Motor neuron (in vitro differentiated cells): Measurements from ENCODE around the gene NACC2. TPM values are rescaled to one million over a fixed set of nuclear protein-coding genes. Genes with fewer than 3 reads are reported as not detected.

ENCODE experiments used
- ATAC-seq, 8 experiments: fragments of 200-7000 bp; cut with Tn5 transposase; replicated peaks in 6 of 8; 2 replicates each; pipeline ENCODE4 v1.8.0; 2021; ENCODE audit warnings: mild to moderate bottlenecking in 8 of 8, moderate library complexity in 8 of 8
- H3K27ac ChIP-seq, 2 donors: fragments of 250-450 bp; sonication (Bioruptor Pico); 2 replicates each; pipeline ENCODE4 v1.9.0; 2021; ENCODE audit warnings: antibody characterized with exemption in 2 of 2, mild to moderate bottlenecking in 2 of 2, moderate library complexity in 1 of 2
- H3K4me1 ChIP-seq, 2 donors: fragments of 250-450 bp; sonication (Bioruptor Pico); replicated peaks in 1 of 2; 2 replicates each; pipeline ENCODE4 v1.6.1; 2021; ENCODE audit warnings: antibody characterized with exemption in 2 of 2, mild to moderate bottlenecking in 2 of 2, moderate library complexity in 1 of 2
- H3K4me3 ChIP-seq, 5 donors: fragments of 250-450 bp; sonication (Bioruptor Pico); 2 replicates each; pipeline ENCODE4 v1.9.0; 2021; ENCODE audit warnings: antibody characterized with exemption in 5 of 5, mild to moderate bottlenecking in 5 of 5, moderate library complexity in 4 of 5
- WGBS, 10 experiments: fragments of 450-650 bp; shearing (Covaris generic); methylation state at CpG; one replicate each; pipeline ENCODE4 v1.0.0; 2022; 5-methylcytosine and 5-hydroxymethylcytosine counted together
- in situ Hi-C, 9 experiments: fragments of 400-800 bp; cut with MboI; loops; one replicate each; pipeline ENCODE4 v1.15.0; 2021; ENCODE audit warnings: low sequenced_read_pairs in 9 of 9, low pct_unique_long_range_greater_than_20kb in 2 of 9; ENCODE audit not compliant: unreplicated experiment in 9 of 9
- total RNA-seq, 8 experiments: library from RNA; unstranded; fragments of 300-600 nt; gene quantifications; 2 replicates each; pipeline versions ENCODE4 v1.2.3 to v1.2.4, GENCODE V29; 2022

NACC2 gene
- total RNA-seq, 8 experiments from 2014 or later: 3.8 to 43.0 (median 16.7) TPM

DNA sequence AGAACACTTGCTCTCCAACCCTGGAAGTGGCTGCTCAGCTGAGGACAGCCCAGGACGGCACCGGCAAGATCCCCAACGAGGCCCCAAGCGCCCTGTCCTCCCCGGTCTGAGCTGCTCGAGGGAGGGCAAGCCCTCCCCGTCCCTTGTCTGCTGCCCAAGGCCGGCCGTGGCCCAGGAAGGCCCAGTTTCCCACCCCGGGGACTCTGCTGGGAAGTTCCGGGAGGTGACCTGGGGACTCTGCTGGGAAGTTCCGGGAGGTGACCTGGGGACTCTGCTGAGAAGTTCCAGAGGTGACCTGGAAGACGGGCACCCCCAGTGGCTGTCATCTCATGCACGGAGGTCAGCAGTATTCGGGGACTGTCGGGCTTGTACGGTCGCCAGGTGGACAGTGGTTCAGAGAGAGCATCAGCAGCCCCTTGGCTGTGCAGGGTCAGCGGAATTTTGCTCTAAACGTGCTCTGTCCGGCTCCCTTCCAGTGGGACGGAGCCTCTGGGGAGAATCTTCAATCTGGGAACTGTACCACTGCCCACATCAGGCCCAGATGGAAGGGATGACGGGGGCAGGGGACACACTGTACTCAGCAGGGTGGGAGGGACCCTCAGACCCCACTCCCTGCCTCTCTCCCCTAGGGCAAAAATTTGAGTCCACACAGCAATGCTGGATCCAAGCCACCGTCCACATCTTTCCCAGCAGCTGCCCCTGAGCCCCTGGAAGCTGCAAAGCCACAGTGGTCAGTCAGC is 7.2 kb downstream of the NACC2 start:
- in situ Hi-C loops: loop anchor here in 1 of 9 experiments (25.0 kb wide), 1 partner anchor 101 kb away; no protein-coding TSS in a partner anchor
- Histone ChIP-seq H3K27ac (no peak overlapping the region), H3K4me3 (no peak overlapping the region), H3K4me1 (peaks cover 30 to 41% of the 10 kb centered on the region in 2 donors)
- peak in 1 of 8 experiments; percentile 13 for ATAC-seq
- 76 to 84% methylated on average over 9 to 10 of the region's 24 CpGs; no CpG with 5 or more reads in 8 of the 10 experiments for WGBS, 10 experiments

DNA sequence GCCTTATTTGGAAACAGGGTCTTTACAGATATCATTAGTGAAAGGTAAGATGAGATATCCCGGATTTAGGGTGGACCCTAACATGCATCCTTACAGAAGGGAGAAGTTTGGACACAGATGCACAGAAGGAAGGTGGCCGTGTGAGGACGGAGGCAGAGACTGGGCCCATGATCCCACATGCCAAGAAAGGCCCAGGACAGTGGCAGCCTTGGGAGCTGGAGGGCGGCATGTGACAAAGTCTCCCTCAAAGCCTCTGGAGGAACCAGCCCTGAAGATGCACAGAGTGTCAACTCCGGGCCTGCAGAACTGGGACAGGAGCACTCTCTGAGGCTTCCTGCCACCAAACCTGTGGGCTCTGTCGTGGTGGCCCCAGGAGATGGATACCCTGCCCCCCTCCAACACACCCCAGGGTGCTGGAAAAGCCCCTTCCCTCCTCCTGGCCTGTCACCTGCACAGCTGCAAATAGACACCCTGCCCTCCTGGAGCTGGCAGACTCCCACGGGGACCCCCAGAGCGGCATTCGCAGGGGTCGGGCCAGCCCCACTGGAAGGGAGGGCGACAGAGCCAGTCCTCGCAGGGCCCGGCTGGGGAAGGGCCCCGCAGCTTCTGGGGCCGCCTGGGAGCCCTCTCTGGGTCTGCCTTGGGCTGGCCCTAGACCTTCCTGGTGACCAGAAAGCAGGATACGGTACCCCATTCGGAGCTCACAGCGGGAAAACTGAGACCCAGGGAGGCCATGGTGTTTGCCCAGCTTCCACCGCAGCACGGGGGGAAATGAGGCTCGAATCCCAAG is 7.9 kb downstream of the NACC2 start:
- WGBS, 10 experiments: 60 to 100% (median 84%) methylated on average over 1 to 9 of the region's 21 CpGs; no CpG with 5 or more reads in 3 of the 10 experiments
- Histone ChIP-seq H3K4me3 (no peak overlapping the region), H3K4me1 (peaks cover 34 to 40% of the 10 kb centered on the region in 2 donors), H3K27ac (no peak overlapping the region)
- in situ Hi-C loops: loop anchor here in 1 of 9 experiments (25.0 kb wide), 1 partner anchor 100 kb away; no protein-coding TSS in a partner anchor
- no peak for ATAC-seq

DNA sequence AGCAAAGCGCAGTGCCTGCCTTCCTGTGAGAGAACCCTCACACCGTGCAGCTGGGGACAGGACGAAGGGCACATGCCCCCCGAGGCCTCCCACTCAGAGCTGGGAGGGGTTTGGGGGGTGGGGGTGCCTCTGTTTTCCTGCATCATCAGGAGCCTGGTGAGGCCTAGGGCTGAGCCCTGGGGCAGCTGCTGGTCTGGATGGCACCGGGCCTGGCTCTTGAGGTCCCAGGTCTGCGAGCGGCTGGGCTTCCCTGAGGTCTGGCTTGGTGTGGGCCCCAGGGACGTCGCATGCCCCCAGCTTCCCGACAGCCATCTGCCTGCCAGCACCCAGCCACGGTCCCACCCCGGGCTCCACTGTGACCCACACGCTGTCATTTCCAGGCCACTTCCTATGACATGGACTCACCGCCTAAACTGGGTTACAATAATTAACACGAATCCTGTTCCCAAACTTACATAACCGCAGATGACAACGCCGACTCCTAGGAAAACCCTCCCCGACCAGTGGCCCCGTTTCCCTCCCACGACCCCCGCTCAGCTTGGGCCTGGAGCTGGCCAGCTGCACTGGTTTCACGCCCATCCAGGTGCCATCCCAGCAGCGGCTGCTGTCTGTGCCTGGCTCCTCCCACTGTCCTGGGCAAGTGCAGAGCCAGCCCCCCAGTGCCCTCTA is 8.7 kb downstream of the NACC2 start:
- peaks cover 35 to 40% of the 10 kb centered on the region in 2 donors for H3K4me1 ChIP-seq
- in situ Hi-C loops: loop anchor here in 1 of 9 experiments (25.0 kb wide), 1 partner anchor 99 kb away; no protein-coding TSS in a partner anchor
- H3K27ac ChIP-seq: no peak overlapping the region
- H3K4me3 ChIP-seq: no peak overlapping the region
- WGBS, 10 experiments: 60 to 100% (median 82%) methylated on average over 1 to 3 of the region's 24 CpGs; no CpG with 5 or more reads in 7 of the 10 experiments
- ATAC-seq: no peak

DNA sequence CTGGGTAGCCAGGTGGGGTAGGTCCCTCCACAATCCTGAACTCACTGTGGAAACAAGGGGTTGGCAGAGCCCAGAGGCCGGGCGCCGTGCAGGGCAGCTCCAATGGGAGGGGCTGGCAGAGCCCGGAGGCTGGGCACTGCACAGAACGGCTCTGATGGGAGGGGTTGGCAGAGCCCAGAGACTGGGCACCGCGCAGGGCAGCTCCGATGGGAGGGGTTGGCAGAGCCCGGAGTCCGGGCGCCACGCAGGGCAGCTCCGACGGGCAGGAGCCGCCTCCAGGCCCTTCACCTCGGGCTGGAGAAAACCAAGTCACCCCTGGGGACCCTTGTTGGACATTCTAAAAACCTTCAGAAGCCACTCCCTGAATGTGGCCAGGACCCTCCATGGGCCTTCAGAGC is 9.3 kb downstream of the NACC2 start:
- Histone ChIP-seq H3K4me3 (no peak overlapping the region), H3K27ac (no peak overlapping the region), H3K4me1 (peaks cover 30 to 44% of the 10 kb centered on the region in 2 donors)
- 44 to 100% (median 90%) methylated on average over 2 to 8 of the region's 16 CpGs; no CpG with 5 or more reads in 7 of the 10 experiments for WGBS, 10 experiments
- in situ Hi-C loops: loop anchor here in 1 of 9 experiments (25.0 kb wide), 1 partner anchor 99 kb away; no protein-coding TSS in a partner anchor
- no peak for ATAC-seq

DNA sequence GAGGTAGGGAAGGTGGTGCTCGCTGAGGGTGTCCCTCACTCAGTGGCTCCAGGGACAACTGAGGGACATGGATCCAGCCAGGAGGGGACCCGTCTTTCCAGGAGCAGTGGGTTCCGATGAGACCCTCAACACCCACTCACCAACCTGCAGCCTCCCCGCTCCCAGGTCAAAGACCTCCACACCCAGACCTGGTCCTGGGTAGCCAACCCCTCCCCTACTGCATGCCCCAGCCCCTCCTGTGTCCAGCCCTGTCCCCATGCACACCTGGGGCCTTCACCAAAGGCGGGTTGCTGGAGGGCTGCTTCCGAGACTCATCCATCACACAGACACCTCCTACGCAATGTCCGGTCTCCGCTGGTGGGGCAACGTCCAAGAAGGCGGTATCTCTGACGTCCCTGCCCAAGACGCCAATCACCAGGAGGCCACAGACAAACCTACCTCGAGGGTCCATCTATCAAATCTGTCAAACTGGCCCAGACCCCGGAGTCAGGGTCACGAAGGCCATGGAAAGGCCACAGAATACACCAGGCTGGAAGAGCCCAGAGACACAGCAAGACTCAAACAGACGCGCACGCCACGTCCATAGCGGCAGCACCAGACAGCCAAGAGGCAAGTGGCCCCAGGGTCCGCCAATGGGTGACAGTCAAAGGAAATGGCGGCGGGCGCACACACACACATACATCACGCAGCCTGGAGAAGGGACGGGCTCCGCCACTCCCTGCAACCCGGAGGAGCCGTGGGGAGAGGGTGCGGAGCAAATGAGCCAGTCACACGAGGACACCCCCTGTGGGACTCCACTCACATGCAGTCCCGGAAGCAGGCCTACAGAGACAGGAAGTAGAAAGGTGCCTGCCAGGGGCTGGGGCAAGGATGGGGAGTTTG is 10.8 kb downstream of the NACC2 start:
- no peak overlapping the region for H3K27ac ChIP-seq
- no peak overlapping the region for H3K4me3 ChIP-seq
- WGBS, 10 experiments: 77 to 100% (median 83%) methylated on average over 1 to 7 of the region's 33 CpGs; no CpG with 5 or more reads in 4 of the 10 experiments
- in situ Hi-C loops: loop anchor here in 1 of 9 experiments (25.0 kb wide), 1 partner anchor 97 kb away; no protein-coding TSS in a partner anchor
- peaks cover 24 to 36% of the 10 kb centered on the region in 2 donors for H3K4me1 ChIP-seq
- ATAC-seq: no peak

DNA sequence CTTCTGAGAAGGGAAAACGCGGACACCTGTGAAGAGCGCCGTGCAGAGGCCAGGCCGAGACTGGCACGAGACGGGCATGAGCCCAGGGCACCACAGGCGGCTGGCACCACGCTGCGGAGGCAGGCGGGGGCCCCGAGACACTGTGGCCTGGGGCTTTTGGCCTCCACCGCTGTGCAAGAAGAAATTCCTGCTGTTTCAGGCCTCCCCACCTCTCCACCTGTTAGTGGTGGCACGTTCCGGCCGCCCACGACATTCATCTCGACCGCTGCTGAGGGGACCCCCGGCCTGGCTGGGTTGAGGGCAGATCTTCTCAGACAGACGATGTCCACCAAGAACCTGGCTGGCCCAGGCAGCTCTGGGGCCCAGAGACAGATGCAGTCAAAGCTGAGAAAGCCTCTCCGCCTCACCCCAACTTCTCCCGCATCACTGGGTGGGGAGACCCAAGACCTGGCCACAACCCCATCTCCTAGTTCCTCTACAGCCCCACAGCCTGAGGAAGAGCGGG is 11.5 kb downstream of the NACC2 start:
- no peak for ATAC-seq
- Histone ChIP-seq H3K4me3 (no peak overlapping the region), H3K27ac (no peak overlapping the region), H3K4me1 (peaks cover 17 to 32% of the 10 kb centered on the region in 2 donors)
- in situ Hi-C loops: loop anchor here in 1 of 9 experiments (25.0 kb wide), 1 partner anchor 96 kb away; no protein-coding TSS in a partner anchor
- WGBS, 10 experiments: 93 to 100% (median 100%) methylated on average over 1 to 3 of the region's 24 CpGs; no CpG with 5 or more reads in 7 of the 10 experiments

DNA sequence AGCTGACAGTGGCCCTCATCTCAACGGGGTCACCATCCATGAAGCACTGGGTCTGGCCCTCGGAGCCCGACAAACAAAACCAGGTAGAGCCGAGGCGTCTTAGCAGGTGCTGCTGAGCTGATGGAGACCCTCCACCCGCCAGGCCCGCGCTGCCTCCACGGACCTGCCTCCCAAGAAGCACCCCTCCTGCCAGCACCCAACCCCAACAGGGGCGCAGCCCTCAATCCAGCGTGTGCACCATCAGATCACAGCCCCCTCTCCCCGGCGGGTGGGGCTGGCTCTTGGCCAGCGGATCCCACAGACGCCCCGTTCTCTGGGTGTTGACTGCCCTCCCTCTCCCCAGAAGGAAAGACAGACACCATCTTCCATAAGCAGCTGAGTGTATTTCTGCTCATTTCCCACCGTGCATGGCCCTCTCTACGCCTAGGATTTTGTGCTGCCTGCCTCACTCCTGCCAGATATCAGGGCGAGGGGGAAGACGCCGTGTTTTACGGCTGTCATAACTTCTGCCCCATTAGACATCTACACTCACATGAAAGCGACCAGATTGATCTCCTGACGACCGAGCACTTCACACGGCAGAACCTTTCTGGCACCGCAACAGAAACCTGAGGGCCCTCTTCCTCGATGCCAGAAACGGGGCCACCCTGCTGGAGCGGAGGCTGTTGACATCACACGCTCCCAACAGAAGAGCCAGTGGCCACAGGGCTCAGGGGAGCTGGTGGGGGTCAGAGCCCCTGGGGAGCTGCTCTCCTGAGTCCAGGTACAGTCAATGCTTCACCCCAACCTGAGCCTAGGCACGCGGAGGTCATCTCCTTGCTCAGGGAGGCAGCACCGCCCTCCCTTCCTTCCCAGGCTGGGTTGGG is 12.4 kb downstream of the NACC2 start:
- H3K4me1 ChIP-seq: peaks cover 8 to 25% of the 10 kb centered on the region in 2 donors
- H3K4me3 ChIP-seq: no peak overlapping the region
- ATAC-seq: peak in 1 of 8 experiments; percentile 18
- WGBS, 10 experiments: 0 to 100% (median 87%) methylated on average over 1 to 7 of the region's 34 CpGs; no CpG with 5 or more reads in 5 of the 10 experiments
- no peak overlapping the region for H3K27ac ChIP-seq
- in situ Hi-C loops: loop anchor here in 1 of 9 experiments (25.0 kb wide), 1 partner anchor 95 kb away; no protein-coding TSS in a partner anchor

DNA sequence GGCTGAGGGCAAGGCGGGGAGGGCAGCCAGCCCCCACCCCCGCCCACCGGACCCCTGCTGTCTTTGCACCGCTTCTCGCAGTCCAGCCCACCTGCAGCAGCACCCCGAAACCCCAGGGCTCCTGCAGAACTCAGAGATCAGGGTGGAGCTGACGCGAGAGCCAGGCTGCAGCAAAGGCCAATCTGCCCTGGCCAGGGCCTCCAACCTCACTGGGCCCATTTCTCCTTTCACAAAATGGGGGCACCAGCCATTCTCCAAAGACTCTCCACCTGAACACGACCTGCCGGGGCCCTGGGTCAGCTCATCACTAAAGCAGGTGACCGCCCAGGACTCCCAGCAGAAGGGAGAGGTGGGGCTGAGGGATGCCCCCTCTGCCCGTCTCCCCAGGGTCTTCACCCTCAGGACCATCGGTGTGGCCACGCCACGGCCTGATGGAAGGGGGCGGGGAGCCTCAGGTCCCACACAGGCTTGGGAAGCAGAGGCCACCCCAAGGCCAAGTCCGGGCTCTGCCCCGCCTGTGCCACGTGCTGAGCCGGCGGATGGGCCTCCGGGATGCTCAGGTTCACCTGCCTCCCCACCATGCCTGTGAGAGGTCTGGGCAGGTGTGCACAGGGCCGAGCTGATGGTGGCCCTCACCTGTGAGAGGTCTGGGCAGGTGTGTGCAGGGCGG is 13.1 kb downstream of the NACC2 start:
- 83 to 100% (median 87%) methylated on average over 1 to 3 of the region's 24 CpGs; no CpG with 5 or more reads in 7 of the 10 experiments for WGBS, 10 experiments
- H3K27ac ChIP-seq: no peak overlapping the region
- in situ Hi-C loops: loop anchor here in 1 of 9 experiments (25.0 kb wide), 1 partner anchor 95 kb away; no protein-coding TSS in a partner anchor
- peaks cover 3 to 20% of the 10 kb centered on the region in 2 donors for H3K4me1 ChIP-seq
- H3K4me3 ChIP-seq: no peak overlapping the region
- no peak for ATAC-seq

DNA sequence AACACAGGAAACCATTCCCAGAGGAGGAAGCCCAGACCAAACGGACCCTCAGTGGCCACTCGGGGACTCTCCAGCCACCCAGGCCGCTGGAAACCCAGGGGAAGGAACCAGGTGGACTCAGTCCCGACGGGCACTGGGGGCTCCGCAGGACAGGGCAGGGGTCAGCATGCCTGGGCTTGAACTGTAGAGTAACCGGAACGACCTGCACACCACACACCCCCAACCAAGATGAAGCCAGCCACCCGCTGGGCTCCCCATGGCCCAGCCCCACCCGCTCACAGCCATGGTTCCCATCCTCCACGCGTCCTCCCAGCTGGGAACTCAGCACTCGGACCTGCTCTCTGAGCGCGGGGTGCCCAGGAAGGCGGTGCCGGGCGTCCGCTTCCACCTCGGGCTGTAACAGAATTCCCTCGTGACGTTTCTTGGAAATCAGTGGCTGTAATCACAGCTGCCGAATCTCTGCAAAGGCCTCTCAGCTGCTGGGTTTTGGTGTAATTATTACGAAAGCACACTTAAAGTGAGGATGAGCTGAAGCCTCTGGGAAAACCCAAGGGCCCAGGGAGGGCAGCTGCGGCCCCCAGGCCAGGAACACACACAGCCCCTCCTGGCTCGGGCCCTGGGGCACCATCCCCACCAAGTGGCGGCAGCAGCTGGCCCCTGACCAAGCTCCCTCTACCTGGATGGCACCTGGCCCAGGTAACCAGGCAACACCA is 13.8 kb downstream of the NACC2 start:
- Histone ChIP-seq H3K4me1 (peaks cover 0 to 20% of the 10 kb centered on the region in 2 donors), H3K27ac (peak overlapping the region; percentile 16 to 58), H3K4me3 (no peak overlapping the region)
- peak in 2 of 8 experiments; percentile 32 to 34 for ATAC-seq
- WGBS, 10 experiments: 73 to 100% (median 80%) methylated on average over 1 to 12 of the region's 27 CpGs; no CpG with 5 or more reads in 3 of the 10 experiments
- in situ Hi-C loops: loop anchor here in 1 of 9 experiments (25.0 kb wide), 1 partner anchor 94 kb away; no protein-coding TSS in a partner anchor

DNA sequence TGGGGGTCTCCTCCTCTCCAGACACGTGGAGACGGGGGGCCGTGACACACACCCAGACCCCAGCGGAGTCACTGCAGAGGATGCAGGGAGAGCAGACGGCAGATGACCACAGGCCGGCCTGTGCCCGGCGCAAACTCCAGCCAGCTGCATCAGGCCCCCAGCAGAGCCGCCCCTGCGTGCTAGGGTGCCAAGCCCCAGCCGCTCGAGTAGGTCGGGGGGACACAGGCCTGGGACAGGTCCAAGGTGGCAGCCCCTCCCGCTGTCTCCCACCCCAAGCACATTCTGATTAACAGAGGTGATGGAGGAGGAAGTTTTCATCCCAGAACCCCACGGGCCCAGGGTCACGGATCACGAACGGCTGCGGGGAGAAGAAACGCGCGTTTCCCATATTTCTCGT is 14.4 kb downstream of the NACC2 start:
- in situ Hi-C loops: loop anchor here in 1 of 9 experiments (25.0 kb wide), 1 partner anchor 93 kb away; no protein-coding TSS in a partner anchor
- peaks cover 2 to 20% of the 10 kb centered on the region in 2 donors for H3K4me1 ChIP-seq
- ATAC-seq: no peak
- 71 to 93% methylated on average over 3 to 4 of the region's 23 CpGs; no CpG with 5 or more reads in 8 of the 10 experiments for WGBS, 10 experiments
- H3K27ac ChIP-seq: no peak overlapping the region
- H3K4me3 ChIP-seq: no peak overlapping the region
